GM12864 (cell line): ENCODE measurements around the gene LAIR2.
"Not testable (repeated sequence)": the region's sequence is repeated elsewhere in the genome, so short reads cannot be mapped to it uniquely, and the experiment has no call there.

Experiments
- DNase-seq: peaks from one replicate; pipeline ENCODE4 v3.0.0-alpha.2; 2011; ENCODE audit warnings: low read depth
- H3K4me3 ChIP-seq: 2 replicates; pipeline ENCODE4 v1.5.1; 2011; ENCODE audit warnings: mild to moderate bottlenecking, low read depth, low read length, control low read depth
- TF ChIP-seq, protein P1 (sequence below): IDR thresholded peaks from 2 replicates; pipeline ENCODE4 v1.5.1; 2011; ENCODE audit warnings: low read depth, mild to moderate bottlenecking, moderate library complexity, low read length, control low read depth, inconsistent platforms; ENCODE audit errors: missing control alignments

Gene LAIR2

DNA sequence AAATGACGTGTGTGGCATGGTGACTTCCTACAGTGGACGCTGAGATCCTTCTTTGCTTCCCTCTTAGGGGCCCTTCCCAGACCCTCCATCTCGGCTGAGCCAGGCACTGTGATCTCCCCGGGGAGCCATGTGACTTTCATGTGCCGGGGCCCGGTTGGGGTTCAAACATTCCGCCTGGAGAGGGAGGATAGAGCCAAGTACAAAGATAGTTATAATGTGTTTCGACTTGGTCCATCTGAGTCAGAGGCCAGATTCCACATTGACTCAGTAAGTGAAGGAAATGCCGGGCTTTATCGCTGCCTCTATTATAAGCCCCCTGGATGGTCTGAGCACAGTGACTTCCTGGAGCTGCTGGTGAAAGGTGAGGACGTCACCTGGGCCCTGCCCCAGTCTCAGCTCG lies 5.2 kb downstream of the LAIR2 start:
- TF ChIP-seq, protein P1, sequence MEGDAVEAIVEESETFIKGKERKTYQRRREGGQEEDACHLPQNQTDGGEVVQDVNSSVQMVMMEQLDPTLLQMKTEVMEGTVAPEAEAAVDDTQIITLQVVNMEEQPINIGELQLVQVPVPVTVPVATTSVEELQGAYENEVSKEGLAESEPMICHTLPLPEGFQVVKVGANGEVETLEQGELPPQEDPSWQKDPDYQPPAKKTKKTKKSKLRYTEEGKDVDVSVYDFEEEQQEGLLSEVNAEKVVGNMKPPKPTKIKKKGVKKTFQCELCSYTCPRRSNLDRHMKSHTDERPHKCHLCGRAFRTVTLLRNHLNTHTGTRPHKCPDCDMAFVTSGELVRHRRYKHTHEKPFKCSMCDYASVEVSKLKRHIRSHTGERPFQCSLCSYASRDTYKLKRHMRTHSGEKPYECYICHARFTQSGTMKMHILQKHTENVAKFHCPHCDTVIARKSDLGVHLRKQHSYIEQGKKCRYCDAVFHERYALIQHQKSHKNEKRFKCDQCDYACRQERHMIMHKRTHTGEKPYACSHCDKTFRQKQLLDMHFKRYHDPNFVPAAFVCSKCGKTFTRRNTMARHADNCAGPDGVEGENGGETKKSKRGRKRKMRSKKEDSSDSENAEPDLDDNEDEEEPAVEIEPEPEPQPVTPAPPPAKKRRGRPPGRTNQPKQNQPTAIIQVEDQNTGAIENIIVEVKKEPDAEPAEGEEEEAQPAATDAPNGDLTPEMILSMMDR, result no peak
- H3K4me3 ChIP-seq, result no peak overlapping the region
- no peak for DNase-seq

DNA sequence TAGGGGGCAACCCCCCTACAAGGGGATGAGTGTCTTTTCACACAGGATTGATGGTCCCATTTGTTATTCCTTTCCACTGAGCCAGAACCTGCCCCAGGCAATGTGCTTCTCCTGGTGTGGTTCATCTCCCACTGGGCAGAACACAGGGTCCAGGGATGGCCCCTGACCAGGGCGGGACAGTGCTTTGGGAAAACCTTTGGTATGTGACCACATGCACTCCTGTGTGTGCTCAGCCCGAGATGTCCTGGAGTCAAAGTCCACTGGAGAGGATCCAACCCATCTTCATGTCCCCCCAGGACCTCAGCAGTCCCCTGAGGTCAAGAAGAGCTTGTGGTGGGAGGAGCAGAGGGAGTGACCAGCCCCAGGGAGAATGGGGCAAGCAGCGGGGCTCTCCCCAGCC lies 5.9 kb downstream of the LAIR2 start:
- DNase-seq, H3K4me3 ChIP-seq: not testable (repeated sequence)

DNA sequence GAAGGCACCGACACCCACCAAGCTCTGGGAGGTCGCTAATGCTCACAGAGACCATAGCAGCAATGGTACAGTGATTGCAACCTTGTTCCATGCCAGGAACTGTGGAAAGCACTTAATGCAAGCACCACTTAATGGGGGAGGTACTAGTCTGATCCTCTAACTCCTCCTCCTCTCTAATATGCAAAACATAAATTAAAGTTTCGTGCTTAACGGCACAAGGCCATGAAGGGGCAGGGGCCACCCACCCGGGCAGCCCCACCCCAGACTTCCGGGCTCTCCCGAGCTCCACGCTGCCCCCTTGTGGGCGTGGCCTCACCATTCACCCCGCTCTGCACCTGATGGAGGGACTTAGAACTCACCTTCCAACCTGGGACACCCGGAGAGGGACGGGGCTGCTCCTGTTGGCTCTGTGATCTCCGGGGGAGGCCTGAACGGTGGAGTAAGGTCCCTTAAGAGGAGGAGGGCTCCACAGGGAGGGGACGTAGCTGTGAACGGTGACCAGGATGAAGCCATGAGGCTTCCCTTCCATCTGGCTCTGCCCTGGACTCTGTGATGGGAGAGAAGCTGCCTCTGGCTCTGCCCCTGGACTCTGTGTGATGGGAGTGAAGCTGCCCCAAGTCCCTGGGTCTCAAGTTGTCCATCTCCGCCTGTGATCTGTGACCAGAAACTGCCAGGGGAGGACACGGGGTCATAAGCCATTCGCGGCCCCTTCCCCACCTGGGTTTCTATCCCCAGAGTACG lies 6.7 kb downstream of the LAIR2 start:
- not testable (repeated sequence) for DNase-seq, H3K4me3 ChIP-seq

DNA sequence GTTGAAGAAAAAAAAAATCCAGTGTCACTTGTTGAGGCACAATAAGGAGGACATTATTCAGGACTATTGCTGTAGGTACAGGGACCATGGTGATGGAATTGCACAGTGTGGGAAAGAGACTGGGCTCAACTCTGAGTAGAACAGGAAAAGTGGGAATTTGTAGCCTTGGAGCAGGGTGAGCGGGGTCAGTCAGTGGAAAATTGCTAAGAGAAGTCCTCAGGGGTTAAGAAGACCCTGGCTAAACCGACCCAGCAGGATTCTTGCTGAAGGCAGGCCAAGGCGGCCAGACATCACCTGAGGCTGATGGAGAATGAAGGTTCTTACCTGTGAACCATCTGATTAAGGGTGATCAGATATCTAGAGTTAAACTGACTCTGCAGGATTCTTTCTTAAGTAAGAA lies 12.5 kb downstream of the LAIR2 start:
- DNase-seq, result no peak

DNA sequence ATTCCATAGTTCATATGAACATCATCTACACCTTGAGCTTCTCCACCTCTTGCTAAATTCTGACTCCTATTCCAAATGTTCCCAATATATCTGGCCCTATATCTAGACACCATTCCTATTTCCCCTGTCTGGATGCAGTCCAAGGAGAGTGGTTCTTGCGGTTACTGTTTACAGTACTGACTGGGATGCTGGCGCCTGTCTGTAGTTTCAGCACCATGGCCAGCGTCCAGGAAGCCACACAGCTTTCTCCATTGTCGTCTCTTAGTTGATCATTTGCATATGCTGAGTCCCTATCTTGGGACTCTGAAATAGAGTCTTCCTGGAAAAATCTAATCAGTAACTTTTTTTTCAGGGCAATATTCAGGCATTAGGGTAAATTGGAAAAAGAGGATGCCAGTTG lies 14.9 kb downstream of the LAIR2 start:
- no peak overlapping the region for H3K4me3 ChIP-seq
- TF ChIP-seq, protein P1, result no peak
- DNase-seq, result no peak

More for the DNA sequence above, 12.5 kb downstream of the LAIR2 start:
- TF ChIP-seq, protein P1, result no peak
- no peak overlapping the region for H3K4me3 ChIP-seq

DNA sequence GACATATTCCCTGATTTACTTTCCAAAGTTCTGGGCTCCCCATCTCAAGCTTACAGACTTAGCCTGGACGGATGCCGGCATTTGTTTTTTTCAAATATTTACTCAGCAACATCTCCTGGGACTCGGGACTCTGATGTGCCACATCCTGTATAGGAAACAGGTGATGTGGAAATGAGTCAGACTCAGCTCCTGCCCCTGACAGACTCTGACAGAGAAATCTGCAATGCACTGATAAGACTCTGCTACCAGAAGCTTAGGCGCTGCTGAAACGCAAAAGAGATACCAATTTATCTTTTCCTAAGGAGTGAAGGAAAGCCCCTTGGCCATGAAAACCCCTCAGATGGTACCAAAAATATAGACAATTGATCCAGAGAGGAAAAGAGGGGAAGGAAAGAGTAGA lies 16.2 kb downstream of the LAIR2 start:
- TF ChIP-seq, protein P1, result no peak
- peak; percentile 65 for DNase-seq
- no peak overlapping the region for H3K4me3 ChIP-seq

DNA sequence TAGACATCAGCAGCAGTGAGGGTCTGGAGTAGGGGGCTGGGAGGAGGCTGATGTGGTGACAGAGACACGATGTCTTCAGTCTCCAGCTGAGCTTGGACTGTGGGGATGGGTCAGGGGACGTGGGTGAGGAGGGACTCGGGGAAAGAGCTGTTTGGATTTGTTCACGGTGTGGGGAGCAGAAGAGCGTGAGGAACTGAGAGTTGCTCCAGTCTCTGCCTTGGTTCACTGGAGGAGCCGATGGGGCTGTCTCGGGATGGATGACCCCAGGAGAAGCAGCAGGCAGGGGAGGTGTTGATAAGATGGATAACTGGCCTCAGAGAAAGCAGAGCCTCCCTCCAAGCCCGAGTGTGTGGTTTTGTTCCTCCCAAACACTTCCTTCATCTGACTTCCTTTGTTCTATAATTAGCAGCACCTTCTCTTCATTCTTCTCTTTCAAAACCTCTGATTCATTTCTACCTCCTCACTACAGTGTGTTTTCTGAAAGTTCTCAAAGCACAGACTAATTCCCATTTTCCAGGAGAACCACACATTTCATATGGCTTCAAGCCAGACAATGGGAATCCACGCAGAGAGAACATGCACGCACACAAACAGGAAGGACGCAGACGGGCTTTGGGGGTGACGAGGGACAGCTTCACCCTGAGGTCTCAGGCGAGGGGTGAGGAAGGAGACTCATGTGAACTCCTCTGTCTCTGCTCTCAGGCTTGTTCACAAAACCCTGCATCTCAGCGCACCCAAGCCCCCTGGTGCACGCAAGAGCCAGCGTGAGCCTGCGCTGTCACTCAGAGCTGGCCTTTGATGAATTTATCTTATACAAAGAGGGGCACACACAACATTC lies 18.6 kb downstream of the LAIR2 start:
- TF ChIP-seq, protein P1, result no peak
- DNase-seq, result no peak
- no peak overlapping the region; the same call in 1 of the 2 replicates for H3K4me3 ChIP-seq
